Caco-2 (cell line): ENCODE data around the gene KLHL29. TPM values are rescaled to one million over a fixed set of nuclear protein-coding genes. Genes with fewer than 3 reads are reported as not detected.
"Not testable (repeated sequence)": the region's sequence is repeated elsewhere in the genome, so short reads cannot be mapped to it uniquely, and the experiment has no call there.

ENCODE experiments used
- BruUV-seq: library from RNA; stranded (reverse); fragments of 400-500 nt; replicated peaks from 2 replicates; lab custom pipeline; 2021; lab: Mats Ljungman, UMichigan
- CTCF ChIA-PET: fragments of 300-600 bp; sonication (Branson Sonifier 250); formaldehyde crosslinking; loops from one replicate; lab custom pipeline; 2022; ENCODE audit warnings: antibody characterized with exemption; lab: Charles Lee
- POLR2A ChIA-PET: fragments of 300-600 bp; sonication (Branson Sonifier 250); formaldehyde crosslinking; loops from one replicate; lab custom pipeline; 2022; ENCODE audit warnings: antibody characterized with exemption; lab: Charles Lee
- DNase-seq, 2 experiments: peaks; one replicate each; pipeline versions ENCODE4 v3.0.0 to v3.0.0-alpha.2; 2020 to 2022
- H3K27me3 ChIP-seq: replicated peaks from 2 replicates; pipeline ENCODE4 v1.6.0; 2011; ENCODE audit warnings: low read length; ENCODE audit not compliant: control insufficient read depth, insufficient read depth
- H3K36me3 ChIP-seq: 2 replicates; pipeline ENCODE4 v1.5.1; 2011; ENCODE audit warnings: low read length; ENCODE audit not compliant: control insufficient read depth, insufficient read depth
- H3K4me1 ChIP-seq: fragments of 250-450 bp; sonication (Bioruptor Pico); 2 replicates; pipeline ENCODE4 v1.5.1; 2020; ENCODE audit warnings: mild to moderate bottlenecking
- H3K4me3 ChIP-seq: 2 replicates; pipeline ENCODE4 v1.5.1; 2011; ENCODE audit warnings: low read depth, mild to moderate bottlenecking, control low read depth, low read length
- H3K9me3 ChIP-seq: fragments of 250-450 bp; sonication (Bioruptor Pico); 2 replicates; pipeline ENCODE4 v1.5.1; 2020; ENCODE audit warnings: mild to moderate bottlenecking, moderate library complexity
- H3K27ac Mint-ChIP-seq: one replicate; pipeline ENCODE4 v1.8.0; 2022; ENCODE audit warnings: mixed read lengths; ENCODE audit not compliant: unreplicated experiment
- H3K27me3 Mint-ChIP-seq: one replicate; pipeline ENCODE4 v1.8.0; 2022; ENCODE audit warnings: mixed read lengths; ENCODE audit not compliant: insufficient read depth, unreplicated experiment
- H3K36me3 Mint-ChIP-seq: one replicate; pipeline ENCODE4 v1.8.0; 2022; ENCODE audit warnings: mild to moderate bottlenecking, mixed read lengths; ENCODE audit not compliant: insufficient read depth, unreplicated experiment
- H3K4me1 Mint-ChIP-seq: one replicate; pipeline ENCODE4 v1.8.0; 2022; ENCODE audit warnings: low read depth, mixed read lengths; ENCODE audit not compliant: unreplicated experiment
- H3K4me3 Mint-ChIP-seq: one replicate; pipeline ENCODE4 v1.8.0; 2022; ENCODE audit warnings: mild to moderate bottlenecking, moderate library complexity, mixed read lengths; ENCODE audit not compliant: unreplicated experiment
- H3K9me3 Mint-ChIP-seq: one replicate; pipeline ENCODE4 v1.8.0; 2022; ENCODE audit warnings: mixed read lengths; ENCODE audit not compliant: unreplicated experiment
- CTCF ChIP-seq, 2 experiments: fragments of 200-600 bp in 1 of 2; IDR thresholded peaks; 1 replicate in 1 of 2; 2 replicates in 1 of 2; pipeline versions ENCODE4 v1.5.1 to v1.8.0; 2011 to 2022; ENCODE audit warnings: antibody characterized with exemption in 1 of 2, control low read depth in 1 of 2, inconsistent platforms in 1 of 2, low read depth in 1 of 2, low read length in 1 of 2, mild to moderate bottlenecking in 1 of 2, moderate library complexity in 1 of 2; ENCODE audit not compliant: insufficient read depth in 1 of 2, severe bottlenecking in 1 of 2, unreplicated experiment in 1 of 2
- intact Hi-C: fragments of 100-400 bp; cut with micrococcal nuclease; formaldehyde crosslinking; loops from one replicate; pipeline ENCODE4 v1.10.0; 2022; ENCODE audit not compliant: unreplicated experiment
- total RNA-seq: library from RNA; stranded (reverse); gene quantifications from 2 replicates; pipeline ENCODE4 v1.2.3, GENCODE V29; 2022

The KLHL29 gene
- total RNA-seq, 1 experiment from 2014 or later, result 0.61 TPM

DNA sequence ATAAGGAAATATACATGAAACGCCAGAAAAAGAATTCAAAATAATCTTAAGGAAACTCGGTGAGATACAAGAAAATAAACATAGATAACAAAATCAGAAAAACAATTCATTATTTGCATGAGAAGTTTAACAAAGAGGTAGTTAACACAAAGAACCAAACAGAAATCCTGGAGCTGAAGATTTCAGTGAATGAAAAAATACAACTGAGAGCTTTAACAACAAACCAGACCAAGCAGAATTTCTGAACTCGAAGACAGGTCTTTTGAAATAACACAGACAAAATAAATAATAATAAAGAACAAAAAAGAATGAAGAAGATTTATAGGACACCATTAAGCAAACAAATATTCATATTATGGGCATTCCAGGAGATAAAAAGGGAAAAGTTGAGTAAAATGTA is 337.3 kb downstream of the KLHL29 start:
- ChIA-PET CTCF (no interaction called here), POLR2A (no interaction called here)
- H3K27me3 Mint-ChIP-seq, result no peaks in the 10 kb centered on the region
- H3K9me3 Mint-ChIP-seq, result peaks cover 25% of the 10 kb centered on the region
- peaks cover 6% of the 10 kb centered on the region for H3K36me3 Mint-ChIP-seq
- no peaks in the 10 kb centered on the region for H3K4me1 Mint-ChIP-seq
- intact Hi-C loops, result no loop called here
- no peak overlapping the region for H3K4me3 Mint-ChIP-seq
- DNase-seq, result no peak
- H3K4me3 ChIP-seq, result no peak overlapping the region
- no peak overlapping the region for H3K27ac Mint-ChIP-seq
- no peaks in the 10 kb centered on the region for H3K36me3 ChIP-seq
- H3K27me3 ChIP-seq, result no peaks in the 10 kb centered on the region
- no peaks in the 10 kb centered on the region for H3K4me1 ChIP-seq
- peaks cover 20% of the 10 kb centered on the region; the same call in 1 of the 2 replicates for H3K9me3 ChIP-seq
- no peak for TF ChIP-seq CTCF (IDR thresholded peaks at IDR 0.05; ENCODE audit: insufficient read depth in 1 of 2, low read depth in 1 of 2, low read length in 1 of 2, severe bottlenecking in 1 of 2, unreplicated experiment in 1 of 2)
- no TSS peak for BruUV-seq

GRCh38 chr2:23723029-23723428 is 338.1 kb downstream of the KLHL29 start:
- BruUV-seq, CTCF ChIA-PET, H3K27me3 Mint-ChIP-seq, H3K36me3 ChIP-seq, H3K4me1 Mint-ChIP-seq, H3K36me3 Mint-ChIP-seq, H3K27ac Mint-ChIP-seq, H3K27me3 ChIP-seq, DNase-seq, H3K4me3 ChIP-seq, intact Hi-C loops, H3K4me1 ChIP-seq, H3K4me3 Mint-ChIP-seq, POLR2A ChIA-PET: not testable (repeated sequence)
- H3K9me3 Mint-ChIP-seq, result peaks cover 25% of the 10 kb centered on the region
- peaks cover 20% of the 10 kb centered on the region; the same call in 1 of the 2 replicates for H3K9me3 ChIP-seq

DNA sequence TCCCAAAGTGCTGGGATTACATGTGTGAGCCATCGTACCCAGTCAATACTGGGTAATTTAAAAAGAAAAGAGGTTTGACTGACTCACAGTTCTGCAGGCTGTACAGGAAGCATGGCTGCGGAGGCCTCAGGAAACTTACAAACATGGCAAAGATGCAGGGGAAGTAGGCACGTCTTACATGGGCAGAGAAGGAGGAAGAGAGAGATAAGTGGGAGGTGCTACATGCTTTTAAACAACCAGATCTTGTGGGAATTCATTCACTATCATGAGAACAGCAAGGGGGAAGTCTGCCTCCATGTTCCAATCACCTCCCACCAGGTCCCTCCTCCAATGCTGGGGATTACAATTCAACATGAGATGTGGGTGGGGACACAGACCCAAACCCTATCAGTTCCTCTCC is 349.4 kb downstream of the KLHL29 start:
- Histone ChIP-seq H3K4me1 (no peaks in the 10 kb centered on the region), H3K36me3 (no peaks in the 10 kb centered on the region), H3K9me3 (no peaks in the 10 kb centered on the region), H3K27me3 (no peaks in the 10 kb centered on the region), H3K4me3 (no peak overlapping the region)
- Mint-ChIP-seq H3K4me3 (no peak overlapping the region), H3K27ac (no peak overlapping the region), H3K4me1 (no peaks in the 10 kb centered on the region), H3K27me3 (no peaks in the 10 kb centered on the region), H3K36me3 (no peaks in the 10 kb centered on the region), H3K9me3 (no peaks in the 10 kb centered on the region)
- ChIA-PET CTCF (no interaction called here), POLR2A (no interaction called here)
- intact Hi-C loops, result no loop called here
- DNase-seq, result no peak
- TF ChIP-seq CTCF (IDR thresholded peaks at IDR 0.05; ENCODE audit: insufficient read depth in 1 of 2, low read depth in 1 of 2, low read length in 1 of 2, severe bottlenecking in 1 of 2, unreplicated experiment in 1 of 2), result no peak
- BruUV-seq, result no TSS peak

GRCh38 chr2:23736783-23737182 is 351.8 kb downstream of the KLHL29 start:
- POLR2A ChIA-PET, H3K36me3 ChIP-seq, BruUV-seq, H3K27me3 ChIP-seq, intact Hi-C loops, H3K36me3 Mint-ChIP-seq, H3K4me1 Mint-ChIP-seq, H3K27ac Mint-ChIP-seq, DNase-seq, CTCF ChIA-PET, H3K4me3 Mint-ChIP-seq, H3K9me3 Mint-ChIP-seq, H3K4me3 ChIP-seq, H3K4me1 ChIP-seq, H3K9me3 ChIP-seq, H3K27me3 Mint-ChIP-seq: not testable (repeated sequence)
